ENCODE measurements around the gene ANAPC4.
"Not testable (repeated sequence)": the region's sequence is repeated elsewhere in the genome, so short reads cannot be mapped to it uniquely, and the experiment has no call there.

Gene ANAPC4, protein sequence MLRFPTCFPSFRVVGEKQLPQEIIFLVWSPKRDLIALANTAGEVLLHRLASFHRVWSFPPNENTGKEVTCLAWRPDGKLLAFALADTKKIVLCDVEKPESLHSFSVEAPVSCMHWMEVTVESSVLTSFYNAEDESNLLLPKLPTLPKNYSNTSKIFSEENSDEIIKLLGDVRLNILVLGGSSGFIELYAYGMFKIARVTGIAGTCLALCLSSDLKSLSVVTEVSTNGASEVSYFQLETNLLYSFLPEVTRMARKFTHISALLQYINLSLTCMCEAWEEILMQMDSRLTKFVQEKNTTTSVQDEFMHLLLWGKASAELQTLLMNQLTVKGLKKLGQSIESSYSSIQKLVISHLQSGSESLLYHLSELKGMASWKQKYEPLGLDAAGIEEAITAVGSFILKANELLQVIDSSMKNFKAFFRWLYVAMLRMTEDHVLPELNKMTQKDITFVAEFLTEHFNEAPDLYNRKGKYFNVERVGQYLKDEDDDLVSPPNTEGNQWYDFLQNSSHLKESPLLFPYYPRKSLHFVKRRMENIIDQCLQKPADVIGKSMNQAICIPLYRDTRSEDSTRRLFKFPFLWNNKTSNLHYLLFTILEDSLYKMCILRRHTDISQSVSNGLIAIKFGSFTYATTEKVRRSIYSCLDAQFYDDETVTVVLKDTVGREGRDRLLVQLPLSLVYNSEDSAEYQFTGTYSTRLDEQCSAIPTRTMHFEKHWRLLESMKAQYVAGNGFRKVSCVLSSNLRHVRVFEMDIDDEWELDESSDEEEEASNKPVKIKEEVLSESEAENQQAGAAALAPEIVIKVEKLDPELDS

DNA sequence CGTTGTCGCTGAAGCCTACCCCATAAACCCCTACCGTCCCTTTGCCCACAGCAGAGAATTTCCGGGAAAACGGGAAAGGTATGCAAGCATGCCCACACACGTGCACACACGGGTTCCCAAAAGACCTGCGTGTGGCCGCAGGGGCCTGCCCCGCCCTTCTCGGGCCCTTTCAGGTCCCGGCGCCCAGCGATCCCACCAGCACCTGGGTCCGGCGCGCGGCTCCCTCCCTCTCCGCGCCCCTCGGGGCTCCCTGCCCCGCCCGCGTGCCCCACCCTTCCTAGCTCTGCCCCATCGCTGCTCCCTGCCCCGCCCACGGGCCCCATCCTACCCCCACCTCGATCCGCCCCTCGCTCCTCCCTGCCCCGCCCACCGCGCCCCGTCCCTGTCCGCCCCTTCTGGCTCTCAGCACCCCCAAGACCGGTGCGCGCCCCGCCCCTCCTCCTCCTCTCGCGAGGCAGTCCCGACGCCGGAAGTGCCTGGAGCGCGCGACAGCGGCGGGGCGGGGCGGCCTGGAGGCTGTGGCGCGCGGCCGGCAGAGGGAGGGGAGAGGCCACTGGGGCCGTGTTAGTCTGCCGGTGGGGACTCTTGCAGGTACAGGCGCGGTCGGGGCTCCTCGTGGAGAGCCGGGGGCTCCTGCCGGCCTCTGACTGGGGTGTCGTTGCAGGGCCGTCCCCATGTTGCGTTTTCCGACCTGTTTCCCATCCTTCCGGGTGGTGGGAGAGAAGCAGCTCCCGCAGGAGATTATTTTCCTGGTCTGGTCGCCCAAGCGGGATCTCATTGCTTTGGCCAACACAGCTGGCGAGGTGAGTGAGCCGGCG is at the start of gene ANAPC4:
ANAPC4 (plus strand) TSS at position 510 of the 818 bp plus-strand sequence; CDS start at position 675, 165 bp downstream.
- DNase-seq (ENCODE audit: low spot score), result peak; percentile 99

GRCh38 chr4:25328463-25328862 is 48.6 kb upstream of the ANAPC4 start:
- not testable (repeated sequence) for DNase-seq (ENCODE audit: low spot score)

GRCh38 chr4:25330335-25330734 is 46.7 kb upstream of the ANAPC4 start:
- no peak for DNase-seq (ENCODE audit: low spot score)

GRCh38 chr4:25330905-25331808 is 45.9 kb upstream of the ANAPC4 start:
- DNase-seq (ENCODE audit: low spot score), result no peak

- DNase-seq (ENCODE audit: low spot score), result no peak
Measured at GRCh38 chr4:25343671-25344070, 33.4 kb upstream of the ANAPC4 start.

GRCh38 chr4:25345744-25346143 is 31.3 kb upstream of the ANAPC4 start:
- no peak for DNase-seq (ENCODE audit: low spot score)

DNA sequence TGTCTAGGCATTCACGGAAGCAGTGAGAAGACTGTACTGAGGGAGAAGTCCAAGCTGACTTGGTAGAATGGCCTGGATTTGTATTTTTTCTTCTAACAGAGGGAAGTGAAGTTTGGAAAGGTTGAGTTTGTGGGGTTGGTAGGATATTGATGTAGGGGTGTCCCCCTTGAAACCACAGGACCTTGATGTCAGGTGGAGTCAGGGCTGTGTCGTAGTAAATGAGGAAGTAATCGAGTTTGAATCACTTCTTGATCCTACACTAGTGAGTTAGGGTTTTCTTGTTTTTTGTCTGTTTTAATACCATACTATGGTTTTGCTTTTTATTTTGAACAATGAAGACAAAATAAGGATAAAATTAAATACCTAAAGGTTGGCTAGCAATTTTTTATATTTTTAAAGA is 30.1 kb upstream of the ANAPC4 start:
- no peak for DNase-seq (ENCODE audit: low spot score)

DNA sequence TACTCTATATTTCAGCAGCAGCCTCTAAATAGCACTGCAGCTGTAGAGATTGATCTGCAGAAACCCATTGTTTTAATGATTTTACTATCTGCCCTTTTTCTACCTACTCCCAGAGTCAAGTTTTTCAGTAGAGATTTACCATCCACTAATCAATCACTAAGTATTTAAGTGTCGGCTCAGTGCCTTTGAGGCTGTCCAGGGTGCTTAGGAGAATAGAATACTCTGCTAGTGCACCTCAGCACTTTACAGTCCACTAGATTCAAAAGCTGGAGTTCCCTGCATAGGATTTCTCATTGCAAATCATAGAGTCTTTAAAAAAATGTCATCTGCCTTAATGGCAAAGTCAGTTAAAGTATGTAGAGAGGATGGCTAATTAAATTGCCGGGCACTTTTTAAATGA is 29.6 kb upstream of the ANAPC4 start:
- DNase-seq (ENCODE audit: low spot score), result no peak

GRCh38 chr4:25347971-25348370 is 29.1 kb upstream of the ANAPC4 start:
- DNase-seq (ENCODE audit: low spot score), result no peak

GRCh38 chr4:25350561-25350960 is 26.5 kb upstream of the ANAPC4 start:
- DNase-seq (ENCODE audit: low spot score), result no peak

DNA sequence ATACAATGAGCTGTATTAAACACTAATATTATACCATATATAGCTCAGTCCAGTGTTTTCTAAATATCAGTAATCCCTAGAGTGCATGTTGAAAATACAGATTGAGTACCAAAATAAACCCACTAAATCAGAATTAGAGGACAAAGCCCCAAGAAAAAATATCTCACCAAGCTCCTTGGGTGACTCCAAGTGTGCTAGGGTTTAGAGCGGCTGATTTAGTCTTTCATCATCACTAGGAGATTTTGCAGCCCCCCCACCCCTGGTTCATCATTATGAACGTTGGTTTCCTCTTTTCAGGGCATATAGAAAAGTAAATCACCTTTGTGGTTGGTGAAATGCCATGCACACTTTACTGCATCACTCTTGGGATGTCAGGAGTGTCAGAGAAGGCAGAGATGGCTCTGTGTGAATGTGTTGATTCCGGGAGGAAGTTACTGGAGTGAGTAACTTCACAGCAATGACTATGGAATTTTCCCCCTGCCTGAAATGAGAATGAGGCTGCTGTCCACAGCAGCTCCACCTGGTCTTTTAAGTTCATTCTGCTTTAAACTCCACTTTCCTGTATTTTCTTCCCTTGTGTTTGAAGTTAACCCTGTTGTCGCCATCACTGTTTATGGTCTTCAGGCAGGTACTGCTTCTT is 25.2 kb upstream of the ANAPC4 start:
- DNase-seq (ENCODE audit: low spot score), result peak; percentile 77

- no peak for DNase-seq (ENCODE audit: low spot score)
Measured at GRCh38 chr4:25356068-25356467, 21.0 kb upstream of the ANAPC4 start.

DNA sequence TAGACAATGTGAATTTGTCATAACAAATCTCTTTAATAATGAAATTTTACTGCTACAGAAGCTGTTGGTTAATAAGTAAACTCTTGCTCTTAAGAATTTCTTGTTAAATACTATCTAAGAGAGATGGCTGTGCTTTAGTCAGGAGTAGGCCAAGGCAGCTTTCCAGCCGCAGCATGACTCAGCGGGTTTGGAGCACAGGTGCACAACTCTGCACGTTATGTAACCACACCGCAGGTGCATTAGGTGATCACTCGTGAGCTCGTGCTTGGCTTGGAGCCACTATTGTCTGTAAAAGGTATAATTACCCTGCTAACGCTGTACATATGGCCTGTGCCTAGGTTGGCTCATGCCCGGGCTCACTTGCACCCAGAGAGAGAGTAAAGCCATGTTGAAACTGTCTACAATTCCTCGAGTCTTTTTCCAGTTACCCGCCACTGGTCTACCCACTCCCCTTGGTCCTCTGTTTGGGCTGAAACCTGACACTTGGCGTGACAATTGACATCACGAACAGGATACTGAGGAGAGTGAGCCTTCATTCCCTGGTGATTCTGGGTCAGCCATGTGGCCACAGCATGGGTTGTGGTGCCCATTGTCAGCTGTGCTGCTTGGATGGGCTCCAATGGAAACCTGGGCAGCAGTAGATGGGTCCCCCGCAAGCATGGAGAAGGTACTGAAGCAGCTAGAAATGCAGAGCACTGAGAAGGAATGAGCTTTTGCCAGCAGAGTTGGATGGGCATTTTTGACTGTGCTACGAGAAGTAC is 18.4 kb upstream of the ANAPC4 start:
- DNase-seq (ENCODE audit: low spot score), result no peak

DNA sequence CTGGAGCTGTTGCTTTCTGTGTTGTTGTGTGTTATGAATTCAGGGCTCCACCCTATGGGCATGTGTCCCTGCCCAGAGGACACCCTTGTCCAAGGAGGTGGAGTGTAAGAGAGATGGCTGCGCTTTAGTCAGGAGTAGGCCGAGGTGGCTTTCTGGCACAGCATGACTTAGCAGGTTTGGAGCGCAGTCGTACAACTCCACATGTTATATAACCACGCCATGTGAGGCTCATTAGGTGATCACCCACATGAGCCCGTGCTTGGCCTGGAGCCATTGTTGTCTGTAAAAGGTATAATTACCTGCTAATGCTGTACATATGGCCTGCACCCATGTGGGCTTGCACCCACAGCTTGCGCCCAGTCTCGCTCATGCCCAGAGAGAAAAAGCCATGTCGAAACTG is 15.8 kb upstream of the ANAPC4 start:
- DNase-seq (ENCODE audit: low spot score), result no peak

DNA sequence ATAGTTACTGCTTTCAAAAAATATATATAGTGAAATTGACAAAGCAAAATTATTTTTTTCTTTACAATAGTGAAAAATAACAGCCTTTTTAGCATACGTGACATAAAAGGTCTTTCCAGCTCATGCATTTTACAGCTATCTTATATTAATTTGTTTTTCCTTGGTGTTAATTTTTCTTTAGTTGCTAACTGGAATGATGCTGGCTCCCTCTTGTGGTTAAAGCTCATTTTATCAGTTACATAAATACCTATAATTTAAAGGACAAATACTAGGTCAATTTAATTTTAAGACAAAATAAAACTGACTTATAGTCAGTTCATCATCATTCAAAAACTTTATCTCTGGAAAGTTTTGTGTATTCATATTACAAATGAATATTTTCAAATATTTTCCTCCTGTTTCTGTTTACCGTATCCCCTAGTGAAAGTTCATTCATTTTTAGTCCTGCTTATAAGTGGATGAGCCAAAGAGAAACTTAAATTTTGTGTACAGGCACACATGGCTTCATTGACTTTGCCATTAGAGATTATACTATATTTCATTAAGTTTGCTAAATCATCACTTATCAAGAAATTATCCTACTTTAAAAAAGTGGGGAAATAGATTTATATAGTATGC is 9.9 kb upstream of the ANAPC4 start:
- DNase-seq (ENCODE audit: low spot score), result peak; percentile 32

DNA sequence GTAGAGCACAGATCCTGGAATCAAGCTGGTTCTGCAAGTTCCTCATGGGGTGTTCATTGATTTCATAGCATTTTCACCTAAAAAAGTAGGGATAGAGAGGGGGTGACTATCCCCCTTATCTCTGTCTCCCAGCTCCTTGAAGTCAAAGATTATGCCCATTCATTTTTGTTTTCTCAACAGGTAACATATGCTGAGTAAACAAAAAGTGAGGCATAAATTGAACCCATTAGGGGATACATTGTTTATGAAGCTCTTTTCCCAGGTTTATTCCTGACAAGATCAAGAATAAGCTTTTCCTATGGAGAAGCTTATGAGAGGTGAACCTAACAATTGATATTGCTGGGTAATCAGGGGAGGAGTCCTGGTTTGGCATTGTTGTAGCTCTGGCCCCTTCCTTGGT is 9.2 kb upstream of the ANAPC4 start:
- DNase-seq (ENCODE audit: low spot score), result no peak

DNA sequence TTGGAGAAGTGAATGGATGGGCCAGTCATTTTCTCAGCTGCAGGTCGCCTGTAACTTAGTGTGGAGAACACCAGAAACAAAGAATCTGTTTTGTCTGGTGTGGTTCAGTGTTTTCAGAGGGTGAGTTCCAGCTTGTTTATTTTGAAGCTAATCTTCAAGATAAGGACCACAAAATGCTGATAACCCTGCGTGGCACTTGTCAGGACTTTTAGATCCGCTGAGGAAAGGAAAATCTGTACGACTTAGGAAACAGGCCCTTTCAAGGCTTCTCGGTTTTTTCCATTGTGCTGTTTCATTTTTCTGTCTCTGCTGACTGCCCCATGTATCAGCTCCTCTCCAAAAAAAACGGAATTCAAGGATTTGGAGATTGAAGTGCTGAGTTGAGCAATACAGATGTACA is 8.7 kb upstream of the ANAPC4 start:
- DNase-seq (ENCODE audit: low spot score), result no peak

- no peak for DNase-seq (ENCODE audit: low spot score)
Measured at GRCh38 chr4:25370242-25370641, 6.8 kb upstream of the ANAPC4 start.

GRCh38 chr4:25372549-25372948 is 4.5 kb upstream of the ANAPC4 start:
- not testable (repeated sequence) for DNase-seq (ENCODE audit: low spot score)

All from AG08395 (cell line).